ENCODE measurements around the gene MAP3K4.

MAP3K4 gene

GRCh38 chr6:161001421-161001820 is 9.9 kb downstream of the MAP3K4 start:
- DNase-seq (ENCODE audit: low read depth in 2 of 2, low spot score in 1 of 2) = no peak

GRCh38 chr6:161003336-161003735 is 11.8 kb downstream of the MAP3K4 start:
- no peak for DNase-seq (ENCODE audit: low read depth in 2 of 2, low spot score in 1 of 2)

GRCh38 chr6:161008245-161008644 is 16.7 kb downstream of the MAP3K4 start:
- DNase-seq (ENCODE audit: low read depth in 2 of 2, low spot score in 1 of 2) = no peak

GRCh38 chr6:161009991-161010390 is 18.4 kb downstream of the MAP3K4 start:
- DNase-seq (ENCODE audit: low read depth in 2 of 2, low spot score in 1 of 2) = no peak

- no peak for DNase-seq (ENCODE audit: low read depth in 2 of 2, low spot score in 1 of 2)
These were observed 18.8 kb downstream of the MAP3K4 start for GRCh38 chr6:161010418-161010817.

- DNase-seq (ENCODE audit: low read depth in 2 of 2, low spot score in 1 of 2) = no peak
These were observed 20.2 kb downstream of the MAP3K4 start for GRCh38 chr6:161011492-161012480.

- DNase-seq (ENCODE audit: low read depth in 2 of 2, low spot score in 1 of 2) = no peak
These were observed 22.1 kb downstream of the MAP3K4 start for GRCh38 chr6:161013695-161014094.

GRCh38 chr6:161017766-161018564 is 26.4 kb downstream of the MAP3K4 start:
- no peak for DNase-seq (ENCODE audit: low read depth in 2 of 2, low spot score in 1 of 2)

- no peak for DNase-seq (ENCODE audit: low read depth in 2 of 2, low spot score in 1 of 2)
These were observed 27.8 kb downstream of the MAP3K4 start for GRCh38 chr6:161019324-161019839.

GRCh38 chr6:161021543-161021942 is 30.0 kb downstream of the MAP3K4 start:
- DNase-seq (ENCODE audit: low read depth in 2 of 2, low spot score in 1 of 2) = no peak

- no peak for DNase-seq (ENCODE audit: low read depth in 2 of 2, low spot score in 1 of 2)
These were observed 30.6 kb downstream of the MAP3K4 start for GRCh38 chr6:161021998-161022743.

GRCh38 chr6:161023316-161023715 is 31.7 kb downstream of the MAP3K4 start:
- DNase-seq (ENCODE audit: low read depth in 2 of 2, low spot score in 1 of 2) = no peak

- DNase-seq (ENCODE audit: low read depth in 2 of 2, low spot score in 1 of 2) = no peak
These were observed 32.9 kb downstream of the MAP3K4 start for GRCh38 chr6:161024364-161024920.

GRCh38 chr6:161027385-161027784 is 35.8 kb downstream of the MAP3K4 start:
- DNase-seq (ENCODE audit: low read depth in 2 of 2, low spot score in 1 of 2) = no peak

- no peak for DNase-seq (ENCODE audit: low read depth in 2 of 2, low spot score in 1 of 2)
These were observed 37.7 kb downstream of the MAP3K4 start for GRCh38 chr6:161029195-161029809.

- DNase-seq (ENCODE audit: low read depth in 2 of 2, low spot score in 1 of 2) = no peak
These were observed 40.3 kb downstream of the MAP3K4 start for GRCh38 chr6:161031721-161032495.

GRCh38 chr6:161033667-161034066 is 42.1 kb downstream of the MAP3K4 start:
- no peak for DNase-seq (ENCODE audit: low read depth in 2 of 2, low spot score in 1 of 2)

- no peak for DNase-seq (ENCODE audit: low read depth in 2 of 2, low spot score in 1 of 2)
These were observed 43.8 kb downstream of the MAP3K4 start for GRCh38 chr6:161035182-161035980.

- DNase-seq (ENCODE audit: low read depth in 2 of 2, low spot score in 1 of 2) = no peak
These were observed 44.4 kb downstream of the MAP3K4 start for GRCh38 chr6:161035981-161036263.

Measured in stimulated activated CD8-positive, alpha-beta memory T cell treated with anti-CD3 and anti-CD28 coated beads, Interleukin-4, amount 100 ng/mL, for 4 hours (primary cell).